CD4-positive, alpha-beta memory T cell (primary cell): ENCODE measurements around the gene PARL. TPM values are rescaled to one million over a fixed set of nuclear protein-coding genes. Genes with fewer than 3 reads are reported as not detected.

Experiments
- CTCF ChIA-PET: fragments of 350-600 bp; sonication (Branson Sonifier 250); formaldehyde crosslinking; loops from one replicate; lab custom pipeline; 2021; ENCODE audit warnings: inconsistent platforms; ENCODE audit not compliant: partially characterized antibody; lab: Charles Lee
- POLR2A ChIA-PET: fragments of 350-600 bp; sonication (Branson Sonifier 250); formaldehyde crosslinking; loops from one replicate; lab custom pipeline; 2021; ENCODE audit not compliant: partially characterized antibody; lab: Charles Lee
- DNase-seq, 5 donors: peaks; one replicate each; pipeline versions ENCODE4 v3.0.0 to v3.0.0-alpha.2; 2020 to 2022; ENCODE audit warnings: mixed read lengths in 1 of 5
- H3K27ac ChIP-seq: one replicate; pipeline ENCODE4 v1.7.0; 2013; ENCODE audit warnings: low read depth, low read length
- H3K27me3 ChIP-seq: 2 replicates; pipeline ENCODE4 v1.7.0; 2013; ENCODE audit warnings: mild to moderate bottlenecking, low read length, moderate library complexity; ENCODE audit not compliant: insufficient read depth
- H3K36me3 ChIP-seq: 2 replicates; pipeline ENCODE4 v1.7.0; 2013; ENCODE audit warnings: mild to moderate bottlenecking, low read length, moderate library complexity; ENCODE audit not compliant: insufficient read depth
- H3K4me1 ChIP-seq: 2 replicates; pipeline ENCODE4 v1.7.0; 2013; ENCODE audit warnings: mild to moderate bottlenecking, low read length, moderate library complexity; ENCODE audit not compliant: insufficient read depth
- H3K4me3 ChIP-seq, 2 donors: one replicate each; pipeline ENCODE4 v1.7.0; 2013; ENCODE audit warnings: low read length in 2 of 2, mild to moderate bottlenecking in 1 of 2
- H3K9me3 ChIP-seq, 2 donors: one replicate each; pipeline ENCODE4 v1.7.0; 2013; ENCODE audit warnings: low read length in 2 of 2, control low read depth in 1 of 2; ENCODE audit not compliant: control insufficient read depth in 1 of 2
- H3K27ac Mint-ChIP-seq, 7 donors: one replicate each; pipeline ENCODE4 v1.8.0; 2020 to 2021; ENCODE audit warnings: mixed read lengths in 7 of 7, mild to moderate bottlenecking in 6 of 7, inconsistent platforms in 3 of 7, moderate library complexity in 3 of 7
- H3K27me3 Mint-ChIP-seq, 2 donors: one replicate each; pipeline ENCODE4 v1.8.0; 2020 to 2021; ENCODE audit warnings: mixed read lengths in 2 of 2
- H3K36me3 Mint-ChIP-seq, 2 donors: one replicate each; pipeline ENCODE4 v1.8.0; 2020 to 2021; ENCODE audit warnings: mixed read lengths in 2 of 2, inconsistent platforms in 1 of 2, mild to moderate bottlenecking in 1 of 2
- H3K4me1 Mint-ChIP-seq, 4 donors: one replicate each; pipeline ENCODE4 v1.8.0; 2020 to 2021; ENCODE audit warnings: mixed read lengths in 4 of 4, mild to moderate bottlenecking in 1 of 4
- H3K4me3 Mint-ChIP-seq, 8 donors: one replicate each; pipeline ENCODE4 v1.8.0; 2020 to 2021; ENCODE audit warnings: mixed read lengths in 8 of 8, mild to moderate bottlenecking in 7 of 8, moderate library complexity in 6 of 8, inconsistent platforms in 3 of 8
- H3K9me3 Mint-ChIP-seq, 8 donors: one replicate each; pipeline ENCODE4 v1.8.0; 2020 to 2021; ENCODE audit warnings: mixed read lengths in 8 of 8, mild to moderate bottlenecking in 5 of 8, inconsistent platforms in 3 of 8, moderate library complexity in 1 of 8
- intact Hi-C: fragments of 100-400 bp; cut with micrococcal nuclease; formaldehyde crosslinking; loops from one replicate; pipeline ENCODE4 v1.15.1; 2023
- polyA plus RNA-seq, 2 donors: library from polyadenylated mRNA; unstranded; fragments of 300-500 nt; fragmentation: Illumina TruSeq; gene quantifications; one replicate each; pipeline ENCODE4 v1.2.3, GENCODE V29; 2021
- total RNA-seq, 2 experiments: library from RNA; stranded (reverse); gene quantifications; one replicate each; pipeline ENCODE4 v1.2.3, GENCODE V29; 2021

PARL gene
- total and polyA plus RNA-seq, 4 experiments from 2014 or later: 46.9 to 168 (median 75.1) TPM

DNA sequence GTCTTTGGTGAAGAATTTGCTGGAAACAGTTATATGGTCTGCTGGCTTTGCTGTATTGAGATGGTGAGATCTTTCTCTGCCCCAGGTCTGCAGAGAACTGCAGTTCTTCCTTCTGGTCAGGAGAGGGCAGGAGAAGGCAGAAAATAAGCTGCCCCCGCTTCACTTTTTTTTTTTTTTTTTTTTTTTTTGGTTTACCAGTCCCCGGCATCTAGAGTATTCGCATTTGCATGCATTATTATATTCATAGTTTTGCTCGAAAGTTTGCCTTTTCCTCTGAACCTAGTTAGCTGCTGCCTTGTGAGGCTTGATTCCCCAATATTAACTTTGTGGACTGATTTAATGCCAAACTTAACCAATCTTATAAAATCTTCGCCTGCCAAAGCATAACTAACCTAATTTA, 10.6 kb upstream of the PARL start:
- CTCF ChIA-PET: interaction anchor here (0.6 to 3.8 kb wide), 27 partner anchors 10 to 1691 kb away, joined by 3 to 36 read pairs (median 4); partner anchors contain the start of genes ABCC5, EEF1AKMT4, PARL and SENP2
- H3K4me1 Mint-ChIP-seq: peaks cover 0 to 3% (median 1%) of the 10 kb centered on the region in 4 donors
- H3K9me3 Mint-ChIP-seq: peaks cover 0 to 3% (median 0%) of the 10 kb centered on the region in 8 donors
- DNase-seq: peak; percentile 48 to 60 (median 57)
- peaks cover 17 to 37% of the 10 kb centered on the region in 2 donors for H3K27me3 Mint-ChIP-seq
- H3K36me3 ChIP-seq: no peaks in the 10 kb centered on the region
- H3K36me3 Mint-ChIP-seq: no peaks in the 10 kb centered on the region
- POLR2A ChIA-PET: interaction anchor here (0.6 to 1.1 kb wide), 4 partner anchors 11 to 240 kb away, joined by 3 to 6 read pairs (median 3); partner anchors contain the start of genes ABCC5, EIF2B5 and PARL
- intact Hi-C loops: loop anchor here (1.0 to 10.0 kb wide), 7 partner anchors 122 to 649 kb away; partner anchors contain the start of genes ABCC5 and EIF2B5
- H3K27ac Mint-ChIP-seq: no peak overlapping the region
- no peak overlapping the region for H3K4me3 ChIP-seq
- no peak overlapping the region for H3K27ac ChIP-seq
- no peaks in the 10 kb centered on the region for H3K4me1 ChIP-seq
- H3K4me3 Mint-ChIP-seq: no peak overlapping the region
- H3K27me3 ChIP-seq: no peaks in the 10 kb centered on the region
- H3K9me3 ChIP-seq: no peaks in the 10 kb centered on the region

DNA sequence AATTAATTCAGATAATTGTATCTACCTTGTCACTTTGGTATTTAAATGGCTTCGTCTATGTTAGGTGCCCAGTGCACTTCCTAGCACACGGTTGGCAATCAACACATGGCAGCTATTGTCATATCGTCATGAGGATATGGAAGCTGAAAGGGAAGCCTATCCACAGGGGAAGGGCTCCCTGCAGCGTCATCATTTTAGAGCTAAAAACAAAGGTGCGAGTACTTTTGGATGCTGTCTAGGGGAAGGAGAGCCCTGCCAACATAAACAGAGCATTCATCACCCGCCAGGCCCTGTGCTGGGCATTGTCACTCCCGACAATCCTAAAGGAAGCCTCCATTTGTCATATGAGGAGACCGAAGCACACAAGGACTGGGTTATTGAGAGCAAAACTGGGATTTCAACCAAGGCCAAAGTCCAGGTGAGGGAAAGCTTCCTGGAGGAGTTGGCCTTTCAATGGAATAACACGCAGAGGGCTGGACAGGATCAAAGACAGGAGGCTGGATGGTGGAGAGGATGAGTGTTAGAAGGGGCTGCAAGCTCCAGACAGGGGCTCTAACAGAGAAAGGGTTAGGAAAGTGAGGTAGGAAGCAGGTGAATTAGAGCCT, 8.0 kb upstream of the PARL start:
- Mint-ChIP-seq H3K4me1 (peaks cover 0 to 3% (median 1%) of the 10 kb centered on the region in 4 donors), H3K36me3 (no peaks in the 10 kb centered on the region), H3K9me3 (no peaks in the 10 kb centered on the region), H3K4me3 (no peak overlapping the region), H3K27me3 (peaks cover 10 to 24% of the 10 kb centered on the region in 2 donors), H3K27ac (no peak overlapping the region)
- intact Hi-C loops: loop anchor here (10.0 kb wide), 1 partner anchor 622 kb away; no protein-coding TSS in a partner anchor
- Histone ChIP-seq H3K27ac (no peak overlapping the region), H3K4me1 (no peaks in the 10 kb centered on the region), H3K27me3 (no peaks in the 10 kb centered on the region), H3K36me3 (no peaks in the 10 kb centered on the region), H3K9me3 (no peaks in the 10 kb centered on the region), H3K4me3 (no peak overlapping the region)
- ChIA-PET CTCF (interaction anchor here (1.3 to 1.4 kb wide), 4 partner anchors 8 to 394 kb away, joined by 3 to 4 read pairs (median 4); partner anchors contain the start of genes EEF1AKMT4 and PARL), POLR2A (no interaction called here)
- DNase-seq: no peak

DNA sequence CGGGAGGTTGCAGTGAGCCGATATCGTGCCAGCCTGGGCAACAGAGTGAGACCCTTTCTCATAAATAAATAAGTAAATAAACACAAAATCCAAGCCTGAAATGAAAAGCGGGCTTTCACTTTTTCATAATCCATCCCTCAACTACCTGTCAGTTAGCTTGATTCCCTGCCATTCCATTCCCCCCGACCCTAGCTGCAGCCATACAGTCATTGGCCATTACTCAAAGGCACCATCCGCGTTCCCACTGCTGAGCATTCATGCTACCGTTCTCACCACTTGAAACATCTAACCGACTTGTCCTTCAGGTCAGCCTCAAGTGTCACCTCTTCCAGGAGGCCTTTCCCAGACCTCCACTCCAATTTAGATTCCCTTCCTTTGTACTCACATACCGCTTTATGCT, 1.1 kb upstream of the PARL start:
- Histone ChIP-seq H3K27me3 (no peaks in the 10 kb centered on the region), H3K9me3 (no peaks in the 10 kb centered on the region), H3K27ac (no peak overlapping the region), H3K4me1 (peaks cover 22% of the 10 kb centered on the region), H3K36me3 (no peaks in the 10 kb centered on the region), H3K4me3 (no peak overlapping the region)
- ChIA-PET CTCF (interaction anchor here (1.8 to 3.5 kb wide), 6 partner anchors 10 to 364 kb away, joined by 7 to 22 read pairs (median 11); partner anchors contain the start of genes ABCC5 and EEF1AKMT4), POLR2A (interaction anchor here (1.5 kb wide), 1 partner anchor 70 kb away, joined by 7 read pairs; no protein-coding TSS in a partner anchor)
- Mint-ChIP-seq H3K4me1 (peaks cover 21 to 45% (median 30%) of the 10 kb centered on the region in 4 donors), H3K4me3 (peak overlapping the region in 7 of 8 donors; percentile 51 to 95 (median 68)), H3K27me3 (no peaks in the 10 kb centered on the region), H3K9me3 (no peaks in the 10 kb centered on the region), H3K36me3 (peaks cover 0 to 12% of the 10 kb centered on the region in 2 donors), H3K27ac (peak overlapping the region in 3 of 7 donors; percentile 6 to 15 (median 12))
- intact Hi-C loops: loop anchor here (10.0 kb wide), 1 partner anchor 1091 kb away; the partner anchor contains the start of gene ATP11B
- DNase-seq: no peak

DNA sequence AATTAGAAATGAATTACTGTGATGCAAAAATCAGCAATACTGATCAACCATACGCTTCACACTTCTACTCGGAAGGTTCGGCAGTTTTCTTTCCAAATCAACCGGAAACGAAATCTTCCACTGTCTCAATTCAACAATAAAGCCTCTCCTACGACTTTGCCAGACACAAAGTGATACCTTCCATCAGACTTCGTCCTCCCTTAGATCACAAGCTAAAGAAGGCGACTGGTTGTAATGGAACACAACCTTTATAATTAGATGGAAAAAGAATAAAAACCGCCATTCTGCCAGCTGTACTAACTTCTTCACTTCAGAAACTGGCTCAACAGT, 618 bp downstream of the PARL start:
- H3K4me3 ChIP-seq: peak overlapping the region; percentile 85 to 95
- Mint-ChIP-seq H3K9me3 (no peaks in the 10 kb centered on the region), H3K27me3 (no peaks in the 10 kb centered on the region), H3K36me3 (peaks cover 0 to 15% of the 10 kb centered on the region in 2 donors), H3K27ac (peak overlapping the region; percentile 88 to 96 (median 93)), H3K4me3 (peak overlapping the region; percentile 92 to 98 (median 95)), H3K4me1 (peaks cover 24 to 53% (median 36%) of the 10 kb centered on the region in 4 donors)
- peaks cover 28% of the 10 kb centered on the region for H3K4me1 ChIP-seq
- H3K27me3 ChIP-seq: no peaks in the 10 kb centered on the region
- ChIA-PET POLR2A (interaction anchor here (0.6 to 1.7 kb wide), 10 partner anchors 9 to 928 kb away, joined by 3 to 7 read pairs (median 3); partner anchors contain the start of genes ABCC5, AP2M1, EIF2B5 and VPS8), CTCF (interaction anchor here (0.8 to 3.5 kb wide), 22 partner anchors 9 to 1090 kb away, joined by 3 to 22 read pairs (median 5); partner anchors contain the start of genes ABCC5, EEF1AKMT4, EIF2B5 and YEATS2)
- DNase-seq: peak in 1 of 5 donors; percentile 4
- no peaks in the 10 kb centered on the region for H3K36me3 ChIP-seq
- intact Hi-C loops: loop anchor here (1.0 to 10.0 kb wide), 3 partner anchors 413 to 1089 kb away; partner anchors contain the start of genes ATP11B and PSMD2
- H3K9me3 ChIP-seq: no peaks in the 10 kb centered on the region
- peak overlapping the region; percentile 74 for H3K27ac ChIP-seq

DNA sequence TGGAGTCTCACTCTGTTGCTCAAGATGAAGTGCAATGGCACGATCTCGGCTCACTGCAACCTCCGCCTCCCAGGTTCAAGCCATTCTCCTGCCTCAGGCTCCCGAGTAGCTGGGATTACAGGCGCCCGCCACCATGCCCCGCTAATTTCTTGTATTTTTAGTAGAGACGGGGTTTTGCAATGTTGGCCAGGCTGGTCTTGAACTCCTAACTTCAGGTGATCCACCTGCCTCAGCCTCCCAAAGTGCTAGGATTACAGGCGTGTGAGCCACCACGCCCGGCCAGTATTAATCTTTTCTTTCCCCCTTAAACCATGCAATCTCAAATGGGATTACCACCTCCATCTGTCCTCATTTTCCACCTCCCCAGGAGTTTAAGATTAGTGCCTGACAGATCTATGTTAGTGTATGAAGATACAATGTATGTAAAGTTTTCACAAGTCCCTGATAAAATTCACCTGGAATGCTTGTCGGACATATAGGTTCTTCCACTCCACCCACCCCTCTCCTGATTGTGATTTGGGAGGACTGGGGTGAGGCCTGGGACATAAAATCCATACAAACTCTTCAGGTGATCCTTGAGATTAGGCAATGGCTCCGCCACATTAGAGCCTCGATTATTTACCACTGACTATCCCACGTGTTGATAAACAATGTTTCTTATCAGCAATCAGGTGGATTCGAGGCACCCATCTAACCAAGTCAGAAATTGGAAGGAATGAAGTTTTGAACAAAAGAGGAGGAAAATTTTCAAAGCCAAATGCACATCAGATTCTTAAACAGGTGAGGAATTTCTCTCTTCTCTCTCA, 1.2 kb downstream of the PARL start:
- Mint-ChIP-seq H3K27me3 (no peaks in the 10 kb centered on the region), H3K9me3 (no peaks in the 10 kb centered on the region), H3K27ac (peak overlapping the region in 6 of 7 donors; percentile 36 to 96 (median 94)), H3K4me3 (peak overlapping the region; percentile 92 to 98 (median 95)), H3K4me1 (peaks cover 28 to 59% (median 40%) of the 10 kb centered on the region in 4 donors), H3K36me3 (peaks cover 0 to 20% of the 10 kb centered on the region in 2 donors)
- intact Hi-C loops: loop anchor here (1.0 to 10.0 kb wide), 3 partner anchors 414 to 1089 kb away; partner anchors contain the start of genes ATP11B and PSMD2
- peaks cover 28% of the 10 kb centered on the region for H3K4me1 ChIP-seq
- DNase-seq: no peak
- CTCF ChIA-PET: interaction anchor here (1.0 to 3.5 kb wide), 12 partner anchors 9 to 1089 kb away, joined by 3 to 22 read pairs (median 6); partner anchors contain the start of genes ABCC5 and YEATS2
- H3K36me3 ChIP-seq: no peaks in the 10 kb centered on the region
- H3K4me3 ChIP-seq: peak overlapping the region in 1 of 2 donors; percentile 85
- H3K27ac ChIP-seq: no peak overlapping the region
- H3K27me3 ChIP-seq: no peaks in the 10 kb centered on the region
- H3K9me3 ChIP-seq: no peaks in the 10 kb centered on the region
- POLR2A ChIA-PET: interaction anchor here (0.6 to 1.7 kb wide), 3 partner anchors 8 to 252 kb away, joined by 3 to 7 read pairs (median 7); partner anchors contain the start of gene EIF2B5

DNA sequence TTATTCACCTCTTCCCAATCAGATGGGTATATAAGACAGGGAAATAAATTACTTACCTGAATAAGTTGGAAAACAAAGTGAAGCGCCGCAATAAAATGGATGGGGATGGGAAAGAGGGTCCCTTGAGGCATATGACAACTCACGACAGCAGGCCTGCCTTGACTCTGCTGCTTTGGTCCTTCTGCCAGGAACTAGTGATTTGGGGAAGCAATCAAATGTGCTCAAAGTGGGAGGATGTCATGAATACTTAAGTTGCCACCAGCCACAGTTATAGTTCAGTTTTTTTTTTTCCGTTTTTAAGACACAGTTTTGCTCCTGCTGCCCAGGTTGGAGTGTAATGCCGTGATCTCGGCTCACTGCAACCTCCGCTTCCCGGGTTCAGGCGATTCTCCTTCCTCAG, 4.6 kb downstream of the PARL start:
- intact Hi-C loops: loop anchor here (5.0 to 10.0 kb wide), 2 partner anchors 417 to 1085 kb away; partner anchors contain the start of genes ATP11B and PSMD2
- H3K36me3 ChIP-seq: no peaks in the 10 kb centered on the region
- no peaks in the 10 kb centered on the region for H3K27me3 ChIP-seq
- no peak for DNase-seq
- no peak overlapping the region for H3K27ac ChIP-seq
- no peak overlapping the region for H3K4me3 ChIP-seq
- Mint-ChIP-seq H3K27me3 (no peaks in the 10 kb centered on the region), H3K36me3 (peaks cover 10 to 39% of the 10 kb centered on the region in 2 donors), H3K4me1 (peaks cover 33 to 75% (median 55%) of the 10 kb centered on the region in 4 donors), H3K27ac (no peak overlapping the region), H3K9me3 (no peaks in the 10 kb centered on the region), H3K4me3 (peak overlapping the region in 2 of 8 donors; percentile 17 to 36)
- ChIA-PET POLR2A (no interaction called here), CTCF (interaction anchor here (2.8 kb wide), 1 partner anchor 16 kb away, joined by 7 read pairs; no protein-coding TSS in a partner anchor)
- H3K4me1 ChIP-seq: peaks cover 28% of the 10 kb centered on the region
- no peaks in the 10 kb centered on the region for H3K9me3 ChIP-seq
